Activated CD8-positive, alpha-beta memory T cell treated with anti-CD3 and anti-CD28 coated beads, Interleukin-2, amount 10 ng/mL, durations not matched to agents 7 days and 5 days (primary cell): ENCODE measurements around the gene HMGCS2. TPM values are rescaled to one million over a fixed set of nuclear protein-coding genes. Genes with fewer than 3 reads are reported as not detected.

ENCODE experiments used
- ATAC-seq: fragments of 150-1000 bp; cut with Tn5 transposase; one replicate; pipeline ENCODE4 v1.10.0; 2021; ENCODE audit warnings: moderate library complexity
- CTCF ChIA-PET: fragments of 350-600 bp; sonication (Branson Sonifier 250); formaldehyde crosslinking; loops from one replicate; lab custom pipeline; 2021; ENCODE audit warnings: antibody characterized with exemption; lab: Charles Lee
- DNase-seq: peaks from one replicate; pipeline ENCODE4 v3.0.0-alpha.2; 2020
- H3K27ac Mint-ChIP-seq: one replicate; pipeline ENCODE4 v1.8.0; 2021; ENCODE audit warnings: mild to moderate bottlenecking, mixed read lengths
- H3K27me3 Mint-ChIP-seq: one replicate; pipeline ENCODE4 v1.8.0; 2021; ENCODE audit warnings: mixed read lengths
- H3K36me3 Mint-ChIP-seq: one replicate; pipeline ENCODE4 v1.8.0; 2021; ENCODE audit warnings: mild to moderate bottlenecking, mixed read lengths
- H3K4me1 Mint-ChIP-seq: one replicate; pipeline ENCODE4 v1.8.0; 2021; ENCODE audit warnings: mixed read lengths
- H3K4me3 Mint-ChIP-seq: one replicate; pipeline ENCODE4 v1.8.0; 2021; ENCODE audit warnings: mild to moderate bottlenecking, moderate library complexity, mixed read lengths
- H3K9me3 Mint-ChIP-seq: one replicate; pipeline ENCODE4 v1.8.0; 2022; ENCODE audit warnings: low read depth, mixed read lengths
- total RNA-seq, 2 experiments: library from RNA; stranded (reverse); gene quantifications; one replicate each; pipeline ENCODE4 v1.2.3, GENCODE V29; 2021

The HMGCS2 gene
- total RNA-seq, 2 experiments from 2014 or later: not detected

GRCh38 chr1:119784191-119784781, 15.6 kb upstream of the HMGCS2 start:
- Mint-ChIP-seq H3K4me3 (no peak overlapping the region), H3K4me1 (peaks cover 39% of the 10 kb centered on the region), H3K36me3 (no peaks in the 10 kb centered on the region), H3K9me3 (no peaks in the 10 kb centered on the region), H3K27ac (no peak overlapping the region), H3K27me3 (peaks cover 65% of the 10 kb centered on the region)
- no peak for DNase-seq
- no peak for ATAC-seq
- CTCF ChIA-PET: interaction anchor here (1.3 kb wide), 1 partner anchor 16 kb away, joined by 3 read pairs; the partner anchor contains the start of gene HMGCS2

- Mint-ChIP-seq H3K27me3 (peaks cover 68% of the 10 kb centered on the region), H3K4me1 (peaks cover 39% of the 10 kb centered on the region)
These were observed 14.9 kb upstream of the HMGCS2 start for GRCh38 chr1:119783354-119784185.

GRCh38 chr1:119782631-119783325, 14.1 kb upstream of the HMGCS2 start:
- peaks cover 75% of the 10 kb centered on the region for H3K27me3 Mint-ChIP-seq
- ATAC-seq: peak; percentile 23

More at GRCh38 chr1:119783354-119784185, 14.9 kb upstream of the HMGCS2 start:
- Mint-ChIP-seq H3K4me3 (no peak overlapping the region), H3K27ac (no peak overlapping the region), H3K9me3 (no peaks in the 10 kb centered on the region), H3K36me3 (no peaks in the 10 kb centered on the region)
- ATAC-seq (no peak), DNase-seq (peak; percentile 23)
- CTCF ChIA-PET: interaction anchor here (1.3 to 1.9 kb wide), 2 partner anchors 15 to 40 kb away, joined by 3 to 5 read pairs; partner anchors contain the start of gene HMGCS2

GRCh38 chr1:119781434-119782210, 12.9 kb upstream of the HMGCS2 start:
- H3K9me3 Mint-ChIP-seq: no peaks in the 10 kb centered on the region
- DNase-seq (peak; percentile 11), ATAC-seq (no peak)
- H3K27me3 Mint-ChIP-seq: peaks cover 74% of the 10 kb centered on the region
- H3K27ac Mint-ChIP-seq: no peak overlapping the region
- no peaks in the 10 kb centered on the region for H3K36me3 Mint-ChIP-seq
- CTCF ChIA-PET: interaction anchor here (1.9 kb wide), 1 partner anchor 38 kb away, joined by 5 read pairs; no protein-coding TSS in a partner anchor
- H3K4me1 Mint-ChIP-seq: peaks cover 29% of the 10 kb centered on the region
- no peak overlapping the region for H3K4me3 Mint-ChIP-seq

More at GRCh38 chr1:119782631-119783325, 14.1 kb upstream of the HMGCS2 start:
- Mint-ChIP-seq H3K4me3 (no peak overlapping the region), H3K36me3 (no peaks in the 10 kb centered on the region), H3K27ac (no peak overlapping the region), H3K9me3 (no peaks in the 10 kb centered on the region), H3K4me1 (peaks cover 37% of the 10 kb centered on the region)
- CTCF ChIA-PET: interaction anchor here (1.9 kb wide), 1 partner anchor 39 kb away, joined by 5 read pairs; no protein-coding TSS in a partner anchor
- peak; percentile 32 for DNase-seq

- DNase-seq (peak; percentile 37), ATAC-seq (no peak)
- H3K4me3 Mint-ChIP-seq: no peak overlapping the region
- CTCF ChIA-PET: interaction anchor here (1.0 to 1.4 kb wide), 2 partner anchors 11 to 35 kb away, joined by 3 to 4 read pairs; partner anchors contain the start of gene HMGCS2
- H3K4me1 Mint-ChIP-seq: peaks cover 15% of the 10 kb centered on the region
- H3K36me3 Mint-ChIP-seq: no peaks in the 10 kb centered on the region
- no peaks in the 10 kb centered on the region for H3K9me3 Mint-ChIP-seq
- H3K27me3 Mint-ChIP-seq: peaks cover 73% of the 10 kb centered on the region
- H3K27ac Mint-ChIP-seq: no peak overlapping the region
These were observed 11.2 kb upstream of the HMGCS2 start for GRCh38 chr1:119779869-119780356.

GRCh38 chr1:119778886-119779560, 10.3 kb upstream of the HMGCS2 start:
- CTCF ChIA-PET: interaction anchor here (1.0 to 1.4 kb wide), 2 partner anchors 10 to 35 kb away, joined by 3 to 4 read pairs; partner anchors contain the start of gene HMGCS2
- ATAC-seq: no peak
- Mint-ChIP-seq H3K4me1 (peaks cover 11% of the 10 kb centered on the region), H3K36me3 (no peaks in the 10 kb centered on the region), H3K27me3 (peaks cover 70% of the 10 kb centered on the region), H3K27ac (no peak overlapping the region), H3K4me3 (no peak overlapping the region), H3K9me3 (no peaks in the 10 kb centered on the region)
- DNase-seq: peak; percentile 15

- H3K27me3 Mint-ChIP-seq: peaks cover 70% of the 10 kb centered on the region
- no peak overlapping the region for H3K4me3 Mint-ChIP-seq
- no peaks in the 10 kb centered on the region for H3K36me3 Mint-ChIP-seq
- no peak overlapping the region for H3K27ac Mint-ChIP-seq
- DNase-seq (no peak), ATAC-seq (no peak)
- no peaks in the 10 kb centered on the region for H3K9me3 Mint-ChIP-seq
- peaks cover 4% of the 10 kb centered on the region for H3K4me1 Mint-ChIP-seq
- CTCF ChIA-PET: no interaction called here
These were observed 9.7 kb upstream of the HMGCS2 start for GRCh38 chr1:119778359-119778758.

GRCh38 chr1:119774746-119775490, 6.2 kb upstream of the HMGCS2 start:
- H3K4me1 Mint-ChIP-seq: no peaks in the 10 kb centered on the region
- DNase-seq (peak; percentile 35), ATAC-seq (no peak)
- no peak overlapping the region for H3K4me3 Mint-ChIP-seq
- H3K27ac Mint-ChIP-seq: no peak overlapping the region
- H3K9me3 Mint-ChIP-seq: no peaks in the 10 kb centered on the region
- CTCF ChIA-PET: interaction anchor here (1.1 kb wide), 1 partner anchor 31 kb away, joined by 3 read pairs; no protein-coding TSS in a partner anchor
- peaks cover 47% of the 10 kb centered on the region for H3K27me3 Mint-ChIP-seq
- H3K36me3 Mint-ChIP-seq: no peaks in the 10 kb centered on the region

GRCh38 chr1:119773711-119774241, 5.1 kb upstream of the HMGCS2 start:
- no peaks in the 10 kb centered on the region for H3K9me3 Mint-ChIP-seq
- CTCF ChIA-PET: no interaction called here
- no peak for ATAC-seq

GRCh38 chr1:119772298-119772697, 3.6 kb upstream of the HMGCS2 start:
- CTCF ChIA-PET: interaction anchor here (1.0 kb wide), 1 partner anchor 37 kb away, joined by 3 read pairs; no protein-coding TSS in a partner anchor

More at GRCh38 chr1:119773711-119774241, 5.1 kb upstream of the HMGCS2 start:
- DNase-seq: peak; percentile 21
- H3K36me3 Mint-ChIP-seq: no peaks in the 10 kb centered on the region
- no peaks in the 10 kb centered on the region for H3K4me1 Mint-ChIP-seq
- H3K27me3 Mint-ChIP-seq: peaks cover 42% of the 10 kb centered on the region
- no peak overlapping the region for H3K27ac Mint-ChIP-seq
- H3K4me3 Mint-ChIP-seq: no peak overlapping the region

GRCh38 chr1:119771770-119772169, 3.1 kb upstream of the HMGCS2 start:
- Mint-ChIP-seq H3K27me3 (peaks cover 51% of the 10 kb centered on the region), H3K4me3 (no peak overlapping the region), H3K9me3 (no peaks in the 10 kb centered on the region), H3K27ac (no peak overlapping the region), H3K36me3 (no peaks in the 10 kb centered on the region), H3K4me1 (no peaks in the 10 kb centered on the region)
- no peak for DNase-seq
- CTCF ChIA-PET: interaction anchor here (1.0 kb wide), 1 partner anchor 38 kb away, joined by 3 read pairs; no protein-coding TSS in a partner anchor
- no peak for ATAC-seq

More at GRCh38 chr1:119772298-119772697, 3.6 kb upstream of the HMGCS2 start:
- H3K9me3 Mint-ChIP-seq: no peaks in the 10 kb centered on the region
- peaks cover 47% of the 10 kb centered on the region for H3K27me3 Mint-ChIP-seq
- DNase-seq: no peak
- ATAC-seq: no peak
- H3K27ac Mint-ChIP-seq: no peak overlapping the region
- H3K4me1 Mint-ChIP-seq: no peaks in the 10 kb centered on the region
- H3K36me3 Mint-ChIP-seq: no peaks in the 10 kb centered on the region
- no peak overlapping the region for H3K4me3 Mint-ChIP-seq
